Gastroesophageal sphincter (tissue), 3 donors: ENCODE results near the gene SAE1.

Source experiments
- CTCF ChIP-seq, 4 experiments: fragments of 200-600 bp in 2 of 4; fragments of 450-650 bp in 2 of 4; sonication (generic) in 1 of 4; IDR thresholded peaks; one replicate each; pipeline ENCODE4 v1.5.1; 2017 to 2019; ENCODE audit warnings: antibody characterized with exemption in 4 of 4, mild to moderate bottlenecking in 2 of 4, moderate library complexity in 2 of 4
- POLR2A ChIP-seq, 2 donors: fragments of 450-650 bp; IDR thresholded peaks; one replicate each; pipeline ENCODE4 v1.6.1; 2017; ENCODE audit warnings: antibody characterized with exemption in 2 of 2, mild to moderate bottlenecking in 2 of 2, moderate library complexity in 1 of 2

GRCh38 chr19:47155148-47155547 lies 24.5 kb downstream of the SAE1 start:
- no peak for TF ChIP-seq CTCF (IDR thresholded peaks at IDR 0.05)
- TF ChIP-seq POLR2A (IDR thresholded peaks at IDR 0.05), result no peak
